WTC11 (cell line): ENCODE data around the gene PAK5. TPM values are rescaled to one million over a fixed set of nuclear protein-coding genes. Genes with fewer than 3 reads are reported as not detected.

Source experiments
- ATAC-seq: fragments of 200-7000 bp; cut with Tn5 transposase; 2 replicates; pipeline ENCODE4 v1.10.0; 2021; ENCODE audit warnings: mild to moderate bottlenecking, moderate library complexity
- CTCF ChIA-PET: fragments of 300-600 bp; sonication (Branson Sonifier 250); formaldehyde crosslinking; loops from one replicate; lab custom pipeline; 2021; ENCODE audit warnings: antibody characterized with exemption; lab: Charles Lee
- POLR2A ChIA-PET: fragments of 350-600 bp; sonication (Branson Sonifier 250); formaldehyde crosslinking; loops from one replicate; lab custom pipeline; 2021; ENCODE audit warnings: antibody characterized with exemption; lab: Charles Lee
- DNase-seq: peaks from one replicate; pipeline ENCODE4 v3.0.0; 2021; ENCODE audit warnings: low spot score
- H3K27ac Mint-ChIP-seq: 2 replicates; pipeline ENCODE4 v1.8.0; 2021; ENCODE audit warnings: mixed read lengths
- H3K27me3 Mint-ChIP-seq: 2 replicates; pipeline ENCODE4 v1.8.0; 2021; ENCODE audit warnings: low read depth, mild to moderate bottlenecking, moderate library complexity, mixed read lengths
- H3K36me3 Mint-ChIP-seq: 2 replicates; pipeline ENCODE4 v1.8.0; 2021; ENCODE audit warnings: mixed read lengths
- H3K4me1 Mint-ChIP-seq: 2 replicates; pipeline ENCODE4 v1.8.0; 2022; ENCODE audit warnings: mixed read lengths
- H3K4me3 Mint-ChIP-seq: 2 replicates; pipeline ENCODE4 v1.8.0; 2021; ENCODE audit warnings: mild to moderate bottlenecking, moderate library complexity, mixed read lengths
- H3K9me3 Mint-ChIP-seq: 2 replicates; pipeline ENCODE4 v1.8.0; 2021; ENCODE audit warnings: mixed read lengths
- ATF2 ChIP-seq: sonication (generic); formaldehyde crosslinking; IDR thresholded peaks from 2 replicates; pipeline ENCODE4 v1.8.1; 2022; ENCODE audit warnings: low read depth, missing genetic modification reagents, borderline replicate concordance
- ATF6 ChIP-seq: sonication (generic); formaldehyde crosslinking; IDR thresholded peaks from 2 replicates; pipeline ENCODE4 v1.8.1; 2023; ENCODE audit warnings: mild to moderate bottlenecking, missing genetic modification reagents
- EMX1 ChIP-seq: fragments of 250-450 bp; sonication (Bioruptor Pico); IDR thresholded peaks from 2 replicates; pipeline ENCODE4 v1.8.0; 2021; ENCODE audit warnings: mild to moderate bottlenecking
- FOXK1 ChIP-seq: sonication (generic); formaldehyde crosslinking; IDR thresholded peaks from 2 replicates; pipeline ENCODE4 v1.8.0; 2022; ENCODE audit warnings: mild to moderate bottlenecking, moderate library complexity, missing genetic modification reagents
- GABPB1 ChIP-seq: sonication (generic); formaldehyde crosslinking; IDR thresholded peaks from 2 replicates; pipeline ENCODE4 v1.8.1; 2023; ENCODE audit warnings: mild to moderate bottlenecking, missing genetic modification reagents
- NFYB ChIP-seq: sonication (generic); formaldehyde crosslinking; conservative IDR thresholded peaks from 2 replicates; pipeline ENCODE4 v1.8.0; 2022; ENCODE audit warnings: low read depth, missing genetic modification reagents
- OVOL2 ChIP-seq: fragments of 250-450 bp; sonication (Bioruptor Pico); IDR thresholded peaks from 2 replicates; pipeline ENCODE4 v1.9.0; 2021; ENCODE audit warnings: mild to moderate bottlenecking, borderline replicate concordance
- SMAD4 ChIP-seq: sonication (generic); formaldehyde crosslinking; IDR thresholded peaks from 2 replicates; pipeline ENCODE4 v1.8.0; 2022; ENCODE audit warnings: mild to moderate bottlenecking, missing genetic modification reagents
- SP1 ChIP-seq: sonication (generic); formaldehyde crosslinking; conservative IDR thresholded peaks from 2 replicates; pipeline ENCODE4 v1.8.1; 2022; ENCODE audit warnings: missing genetic modification reagents
- USF1 ChIP-seq: sonication (generic); formaldehyde crosslinking; IDR thresholded peaks from 2 replicates; pipeline ENCODE4 v1.8.0; 2022; ENCODE audit warnings: mild to moderate bottlenecking, missing genetic modification reagents
- ZBTB21 ChIP-seq: sonication (generic); formaldehyde crosslinking; IDR thresholded peaks from 2 replicates; pipeline ENCODE4 v1.8.1; 2023; ENCODE audit warnings: mild to moderate bottlenecking, missing genetic modification reagents, borderline replicate concordance
- ZNF416 ChIP-seq: fragments of 250-450 bp; sonication (Bioruptor Pico); IDR thresholded peaks from 2 replicates; pipeline ENCODE4 v1.9.0; 2021; ENCODE audit warnings: mild to moderate bottlenecking, inconsistent platforms
- ZNF423 ChIP-seq: fragments of 250-450 bp; sonication (Bioruptor Pico); IDR thresholded peaks from 2 replicates; pipeline ENCODE4 v2.1.2; 2022; ENCODE audit warnings: mild to moderate bottlenecking, moderate library complexity
- ZNF425 ChIP-seq: fragments of 250-450 bp; sonication (Bioruptor Pico); conservative IDR thresholded peaks from 2 replicates; pipeline ENCODE4 v1.9.0; 2021; ENCODE audit warnings: mild to moderate bottlenecking
- ZNF532 ChIP-seq: fragments of 250-450 bp; sonication (Bioruptor Pico); IDR thresholded peaks from 2 replicates; pipeline ENCODE4 v1.9.0; 2021; ENCODE audit warnings: mild to moderate bottlenecking, borderline replicate concordance
- ZSCAN18 ChIP-seq: fragments of 250-450 bp; sonication (Bioruptor Pico); IDR thresholded peaks from 2 replicates; pipeline ENCODE4 v2.1.2; 2022; ENCODE audit warnings: mild to moderate bottlenecking, moderate library complexity
- total RNA-seq: library from RNA; stranded (reverse); gene quantifications from 3 replicates; pipeline ENCODE4 v1.2.3, GENCODE V29; 2021
- TF ChIP-seq, protein P1 (sequence below): sonication (generic); formaldehyde crosslinking; IDR thresholded peaks from 2 replicates; pipeline ENCODE4 v1.8.1; 2022; ENCODE audit warnings: mild to moderate bottlenecking, moderate library complexity, missing genetic modification reagents
- TF ChIP-seq, protein P2 (sequence below): sonication (generic); formaldehyde crosslinking; IDR thresholded peaks from 2 replicates; pipeline ENCODE4 v1.8.1; 2023; ENCODE audit warnings: mild to moderate bottlenecking, moderate library complexity, missing genetic modification reagents

The PAK5 gene
- total RNA-seq, 1 experiment from 2014 or later: 0.31 TPM

DNA sequence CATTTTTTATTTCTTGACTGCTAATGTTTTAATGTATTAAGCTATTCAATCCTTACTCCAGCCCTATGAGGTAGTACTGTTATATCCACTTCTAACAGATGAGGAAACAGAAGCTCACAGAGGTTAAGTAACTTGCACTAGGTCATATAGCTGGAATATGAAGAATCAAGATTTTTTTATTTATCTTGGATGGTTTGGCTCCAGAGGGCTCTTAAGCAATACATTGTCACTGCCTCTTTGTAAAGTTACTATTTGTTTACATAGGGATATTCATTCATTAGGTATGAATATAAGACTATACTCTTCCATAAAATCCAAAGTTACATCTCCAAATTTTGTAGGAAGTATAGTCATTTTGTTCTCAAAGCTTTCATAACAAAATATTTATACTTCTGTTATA is 210.7 kb downstream of the PAK5 start:
- H3K4me3 Mint-ChIP-seq: no peak overlapping the region
- DNase-seq: no peak
- H3K9me3 Mint-ChIP-seq: peaks cover 32% of the 10 kb centered on the region
- ChIA-PET POLR2A (no interaction called here), CTCF (interaction anchor here (3.9 kb wide), 1 partner anchor 11 kb away, joined by 28 read pairs; no protein-coding TSS in a partner anchor)
- H3K4me1 Mint-ChIP-seq: peaks cover 6% of the 10 kb centered on the region; the same call in 1 of the 2 replicates
- no peak for ATAC-seq
- no peaks in the 10 kb centered on the region for H3K27me3 Mint-ChIP-seq
- no peak overlapping the region for H3K27ac Mint-ChIP-seq
- H3K36me3 Mint-ChIP-seq: peaks cover 14% of the 10 kb centered on the region
- TF ChIP-seq OVOL2 (CRISPR knock-in tag): no peak
- TF ChIP-seq FOXK1 (CRISPR knock-in tag): no peak
- TF ChIP-seq NFYB (CRISPR knock-in tag): no peak
- TF ChIP-seq, protein P1, sequence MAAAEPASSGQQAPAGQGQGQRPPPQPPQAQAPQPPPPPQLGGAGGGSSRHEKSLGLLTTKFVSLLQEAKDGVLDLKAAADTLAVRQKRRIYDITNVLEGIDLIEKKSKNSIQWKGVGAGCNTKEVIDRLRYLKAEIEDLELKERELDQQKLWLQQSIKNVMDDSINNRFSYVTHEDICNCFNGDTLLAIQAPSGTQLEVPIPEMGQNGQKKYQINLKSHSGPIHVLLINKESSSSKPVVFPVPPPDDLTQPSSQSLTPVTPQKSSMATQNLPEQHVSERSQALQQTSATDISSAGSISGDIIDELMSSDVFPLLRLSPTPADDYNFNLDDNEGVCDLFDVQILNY: no peak
- TF ChIP-seq ATF2 (CRISPR knock-in tag): no peak
- no peak for TF ChIP-seq ZNF416 (CRISPR knock-in tag)
- no peak for TF ChIP-seq ATF6
- TF ChIP-seq GABPB1 (CRISPR knock-in tag): no peak
- no peak for TF ChIP-seq ZSCAN18 (CRISPR knock-in tag)
- no peak for TF ChIP-seq EMX1

DNA sequence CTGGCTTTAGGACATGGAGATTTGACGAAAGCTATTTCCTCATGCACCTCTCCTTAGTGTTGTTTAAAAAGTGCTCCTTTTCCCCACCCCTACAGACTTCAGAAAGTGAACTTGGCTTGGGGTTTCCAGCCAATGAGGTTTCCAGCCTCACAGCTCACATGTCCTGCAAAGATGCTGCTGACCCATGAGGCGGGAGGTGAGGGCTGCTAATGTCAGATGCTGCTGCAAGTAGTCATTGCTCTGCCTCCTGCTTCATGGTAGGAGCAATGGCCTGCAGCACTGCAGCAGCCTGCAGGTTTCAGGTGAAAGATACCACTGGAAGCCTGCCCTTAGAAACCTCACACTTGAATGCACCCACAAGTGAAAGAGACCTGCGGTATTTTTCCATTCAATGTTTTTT is 211.7 kb downstream of the PAK5 start:
- no peak overlapping the region for H3K4me3 Mint-ChIP-seq
- no peak overlapping the region for H3K27ac Mint-ChIP-seq
- no peak for DNase-seq
- H3K4me1 Mint-ChIP-seq: peaks cover 9% of the 10 kb centered on the region; the same call in 1 of the 2 replicates
- H3K9me3 Mint-ChIP-seq: peaks cover 41% of the 10 kb centered on the region
- POLR2A ChIA-PET: no interaction called here
- ATAC-seq: no peak; the same call in 1 of the 2 replicates
- CTCF ChIA-PET: interaction anchor here (0.8 to 3.9 kb wide), 4 partner anchors 10 to 276 kb away, joined by 3 to 28 read pairs (median 4); no protein-coding TSS in a partner anchor
- H3K36me3 Mint-ChIP-seq: peaks cover 19% of the 10 kb centered on the region
- no peaks in the 10 kb centered on the region for H3K27me3 Mint-ChIP-seq
- TF ChIP-seq ZNF532 (CRISPR knock-in tag) (no peak), SP1 (CRISPR knock-in tag) (no peak), ZNF425 (no peak), USF1 (CRISPR knock-in tag) (no peak), ZNF423 (CRISPR knock-in tag) (no peak), ZBTB21 (CRISPR knock-in tag) (no peak), SMAD4 (CRISPR knock-in tag) (no peak)
- TF ChIP-seq, protein P2, sequence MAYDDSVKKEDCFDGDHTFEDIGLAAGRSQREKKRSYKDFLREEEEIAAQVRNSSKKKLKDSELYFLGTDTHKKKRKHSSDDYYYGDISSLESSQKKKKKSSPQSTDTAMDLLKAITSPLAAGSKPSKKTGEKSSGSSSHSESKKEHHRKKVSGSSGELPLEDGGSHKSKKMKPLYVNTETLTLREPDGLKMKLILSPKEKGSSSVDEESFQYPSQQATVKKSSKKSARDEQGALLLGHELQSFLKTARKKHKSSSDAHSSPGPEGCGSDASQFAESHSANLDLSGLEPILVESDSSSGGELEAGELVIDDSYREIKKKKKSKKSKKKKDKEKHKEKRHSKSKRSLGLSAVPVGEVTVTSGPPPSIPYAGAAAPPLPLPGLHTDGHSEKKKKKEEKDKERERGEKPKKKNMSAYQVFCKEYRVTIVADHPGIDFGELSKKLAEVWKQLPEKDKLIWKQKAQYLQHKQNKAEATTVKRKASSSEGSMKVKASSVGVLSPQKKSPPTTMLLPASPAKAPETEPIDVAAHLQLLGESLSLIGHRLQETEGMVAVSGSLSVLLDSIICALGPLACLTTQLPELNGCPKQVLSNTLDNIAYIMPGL (CRISPR knock-in tag): no peak
